GM12878 (cell line): ENCODE data around the gene GIMAP1. TPM values are rescaled to one million over a fixed set of nuclear protein-coding genes. Genes with fewer than 3 reads are reported as not detected.

Experiments
- ATAC-seq: fragments of 200-7000 bp; cut with Tn5 transposase; 3 replicates; pipeline ENCODE4 v1.9.1; 2020; ENCODE audit warnings: mild to moderate bottlenecking, moderate library complexity
- BruUV-seq: library from RNA; stranded (reverse); fragments of 400-500 nt; replicated peaks from 2 replicates; lab custom pipeline; 2021; lab: Mats Ljungman, UMichigan
- CTCF ChIA-PET: fragments of 300-600 bp; sonication (Branson Sonifier 250); formaldehyde crosslinking; extraction: SDS; loops from one replicate; lab custom pipeline; 2021; ENCODE audit warnings: inconsistent platforms; lab: Yijun Ruan, JAX
- POLR2A ChIA-PET: fragments of 350-600 bp; formaldehyde crosslinking; extraction: SDS; loops from one replicate; lab custom pipeline; 2021; ENCODE audit warnings: inconsistent platforms; lab: Charles Lee
- RAD21 ChIA-PET: fragments of 300-600 bp; sonication (Branson Sonifier 250); formaldehyde crosslinking; loops from one replicate; lab custom pipeline; 2023; ENCODE audit warnings: antibody characterized with exemption; ENCODE audit not compliant: unreplicated experiment; lab: Charles Lee
- SMC1A ChIA-PET: fragments of 300-600 bp; sonication (Branson Sonifier 250); formaldehyde crosslinking; loops from one replicate; lab custom pipeline; 2023; ENCODE audit not compliant: unreplicated experiment, uncharacterized antibody; lab: Charles Lee
- DNase-seq: peaks from one replicate; pipeline ENCODE4 v3.0.0-alpha.2; 2011; ENCODE audit warnings: low read depth, low spot score
- FAIRE-seq: peaks from 3 replicates; lab custom pipeline; 2011; peaks lifted over from hg19 to GRCh38; lab: Jason Lieb, UNC
- H2AFZ ChIP-seq: 2 replicates; pipeline ENCODE4 v1.6.0; 2011; ENCODE audit warnings: low read depth, low read length, control low read depth; ENCODE audit not compliant: control insufficient read depth
- H3K27ac ChIP-seq: 2 replicates; pipeline ENCODE4 v1.5.1; 2011; ENCODE audit warnings: control low read depth; ENCODE audit not compliant: control insufficient read depth, insufficient read depth
- H3K27me3 ChIP-seq, 2 experiments: replicated peaks in 1 of 2; 2 replicates each; pipeline versions ENCODE4 v1.6.0 to v1.6.1; 2011; ENCODE audit warnings: low read length in 1 of 2; ENCODE audit not compliant: control insufficient read depth in 2 of 2, insufficient read depth in 2 of 2
- H3K36me3 ChIP-seq, 2 experiments: 2 replicates each; pipeline ENCODE4 v1.5.1; 2011; ENCODE audit warnings: low read length in 1 of 2; ENCODE audit not compliant: control insufficient read depth in 2 of 2, insufficient read depth in 2 of 2
- H3K4me1 ChIP-seq: 2 replicates; pipeline ENCODE4 v1.6.1; 2011; ENCODE audit warnings: mild to moderate bottlenecking, low read length, moderate library complexity, mixed read lengths; ENCODE audit not compliant: control insufficient read depth, insufficient read depth
- H3K4me2 ChIP-seq: 2 replicates; pipeline ENCODE4 v1.6.0; 2011; ENCODE audit warnings: control low read depth; ENCODE audit not compliant: control insufficient read depth, insufficient read depth
- H3K4me3 ChIP-seq: fragments of 200-600 bp; sonication (generic); 2 replicates; pipeline ENCODE4 v1.5.1; 2016
- H3K79me2 ChIP-seq: 2 replicates; pipeline ENCODE4 v1.6.0; 2011; ENCODE audit warnings: low read length; ENCODE audit not compliant: control insufficient read depth, insufficient read depth
- H3K9ac ChIP-seq: 2 replicates; pipeline ENCODE4 v1.8.0; 2011; ENCODE audit warnings: low read length, control low read depth, mixed read lengths; ENCODE audit not compliant: control insufficient read depth, insufficient read depth
- H3K9me3 ChIP-seq: replicated peaks from 3 replicates; pipeline ENCODE4 v1.5.1; 2011; ENCODE audit warnings: mild to moderate bottlenecking, low read length; ENCODE audit not compliant: control insufficient read depth, insufficient read depth
- H4K20me1 ChIP-seq: 2 replicates; pipeline ENCODE4 v1.6.0; 2011; ENCODE audit not compliant: control insufficient read depth, insufficient read depth
- FOS ChIP-seq: IDR thresholded peaks from 3 replicates; pipeline ENCODE4 v1.6.1; 2011; ENCODE audit warnings: borderline replicate concordance; ENCODE audit not compliant: insufficient read length; ENCODE audit errors: extremely low read depth
- HCFC1 ChIP-seq: fragments of 150-350 bp; IDR thresholded peaks from 2 replicates; pipeline ENCODE4 v1.6.1; 2014; ENCODE audit warnings: low read length
- JUNB ChIP-seq: IDR thresholded peaks from 2 replicates; pipeline ENCODE4 v1.6.1; 2016; ENCODE audit warnings: antibody characterized with exemption, mild to moderate bottlenecking
- MXI1 ChIP-seq: fragments of 150-350 bp; IDR thresholded peaks from 2 replicates; pipeline ENCODE4 v1.6.1; 2011; ENCODE audit warnings: low read depth, mild to moderate bottlenecking, inconsistent platforms, low read length, improper control_type of control experiment
- NFYA ChIP-seq: IDR thresholded peaks from 2 replicates; pipeline ENCODE4 v1.6.1; 2011; ENCODE audit warnings: low read depth, mild to moderate bottlenecking, low read length, improper control_type of control experiment, borderline replicate concordance
- NR2C2 ChIP-seq: IDR thresholded peaks from 2 replicates; pipeline ENCODE4 v1.6.1; 2011; ENCODE audit warnings: borderline replicate concordance, low read depth; ENCODE audit not compliant: control insufficient read depth, insufficient read length
- RUNX3 ChIP-seq: IDR thresholded peaks from 2 replicates; pipeline ENCODE4 v1.6.1; 2012; ENCODE audit warnings: low read length, inconsistent platforms
- SREBF1 ChIP-seq: IDR thresholded peaks from 2 replicates; pipeline ENCODE4 v1.6.1; 2012; ENCODE audit warnings: mild to moderate bottlenecking, low read length
- TAF1 ChIP-seq: IDR thresholded peaks from 2 replicates; pipeline ENCODE4 v1.6.1; 2011; ENCODE audit warnings: mild to moderate bottlenecking, low read depth, low read length, borderline replicate concordance
- YBX1 ChIP-seq: fragments of 450-650 bp; IDR thresholded peaks from 2 replicates; pipeline ENCODE4 v1.6.1; 2016; ENCODE audit warnings: antibody characterized with exemption
- WGBS: methylation state at CpG from one replicate; pipeline ENCODE4 v1.1.6; 2016; ENCODE audit warnings: low lambda C conversion rate; ENCODE audit not compliant: insufficient replicate concordance, insufficient coverage; ENCODE audit errors: missing lambda C conversion rate; 5-methylcytosine and 5-hydroxymethylcytosine counted together
- in situ Hi-C: fragments of 300-500 bp; cut with MboI; formaldehyde crosslinking; loops from 9 replicates; pipeline ENCODE4 v1.14.3; 2018; ENCODE audit warnings: mixed read lengths
- intact Hi-C: fragments of 100-400 bp; cut with micrococcal nuclease; formaldehyde crosslinking; loops from one replicate; pipeline ENCODE4 v1.14.2; 2022; ENCODE audit not compliant: unreplicated experiment
- polyA plus RNA-seq, 11 experiments: library from polyadenylated mRNA; depleted of rRNA in 4 of 11; unstranded in 6 of 11; stranded (reverse) in 5 of 11; fragments of >200 nt; fragmentation: Nextera tagmentation in 4 of 11; fragmentation: Illumina TruSeq in 1 of 11; extraction: Ambion mirVana in 4 of 11; extraction: Trizol in 1 of 11; gene quantifications; 1 replicate in 1 of 11; 2 replicates in 10 of 11; pipeline versions ENCODE4 v1.2.1 to v1.2.3, GENCODE V29; 2011 to 2016; ENCODE audit warnings: inconsistent platforms in 2 of 11, missing spikeins in 2 of 11, low read depth in 1 of 11
- total RNA-seq, 4 experiments: library from RNA; depleted of rRNA in 3 of 4; stranded (reverse); fragments of >200 nt in 3 of 4; fragmentation: Illumina TruSeq in 1 of 4; extraction: Trizol in 1 of 4; gene quantifications; 2 replicates each; pipeline versions ENCODE4 v1.2.1 to v1.2.3, GENCODE V29; 2013 to 2021
- TF ChIP-seq, protein P1 (sequence below): IDR thresholded peaks from 2 replicates; pipeline ENCODE4 v1.6.1; 2011; ENCODE audit warnings: low read depth, low read length, improper control_type of control experiment, borderline replicate concordance
- TF ChIP-seq, protein P2 (sequence below): fragments of 450-650 bp; IDR thresholded peaks from 2 replicates; pipeline ENCODE4 v1.6.1; 2018; ENCODE audit warnings: mild to moderate bottlenecking, low read depth, moderate library complexity; ENCODE audit not compliant: partially characterized antibody

GIMAP1 gene
- total and polyA plus RNA-seq, 10 of the 15 experiments (the other 5 are each of a cell fraction or from before 2014, with no cell fraction given), result 0.16 to 1.9 (median 1.1) TPM

DNA sequence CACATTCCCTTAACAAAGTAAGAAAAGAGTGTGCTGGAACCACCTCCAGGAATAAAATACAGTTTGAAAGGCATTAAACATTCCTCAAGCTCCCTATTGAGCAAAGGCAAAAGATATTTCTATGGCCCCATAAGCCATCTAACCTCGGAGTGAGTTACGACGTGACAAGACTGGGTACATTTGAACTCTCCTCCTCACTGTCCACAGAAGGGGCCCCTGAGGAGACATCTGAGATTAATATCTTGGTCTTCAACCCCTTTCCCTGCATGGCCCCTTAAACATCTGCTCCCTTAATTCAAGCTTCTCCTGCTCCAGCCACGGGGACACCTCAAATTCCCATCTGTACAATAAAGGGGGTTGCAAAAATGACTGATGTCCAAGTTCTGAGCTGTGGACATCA, 526 bp downstream of the GIMAP1 start:
- H3K4me2 ChIP-seq, result peak overlapping the region; percentile 56
- TSS peak; percentile 62 for BruUV-seq
- POLR2A ChIA-PET, result no interaction called here
- intact Hi-C loops (no loop called here), in situ Hi-C loops (no loop called here)
- FAIRE-seq (no peak), DNase-seq (no peak), ATAC-seq (no peak)
- H4K20me1 ChIP-seq, result no peaks in the 10 kb centered on the region
- no peaks in the 10 kb centered on the region; the same call in 1 of the 3 replicates for H3K9me3 ChIP-seq
- peak overlapping the region; percentile 74 for H3K4me3 ChIP-seq
- H3K36me3 ChIP-seq, result peaks cover 0 to 1% of the 10 kb centered on the region in 2 experiments; a peak in 1 of 4 replicates
- WGBS, result 84% methylated on average over 4 of the region's 4 CpGs
- RAD21 ChIA-PET, result no interaction called here
- H3K4me1 ChIP-seq, result peaks cover 7% of the 10 kb centered on the region
- peak overlapping the region; percentile 70 for H2AFZ ChIP-seq
- CTCF ChIA-PET, result interaction anchor here (1.2 kb wide), 1 partner anchor 40 kb away, joined by 3 read pairs; no protein-coding TSS in a partner anchor
- SMC1A ChIA-PET, result interaction anchor here (1.8 kb wide), 1 partner anchor 48 kb away, joined by 7 read pairs; no protein-coding TSS in a partner anchor
- H3K9ac ChIP-seq, result peak overlapping the region; percentile 73
- peaks cover 8% of the 10 kb centered on the region for H3K79me2 ChIP-seq
- H3K27me3 ChIP-seq, result no peaks in the 10 kb centered on the region
- peak overlapping the region; percentile 37 for H3K27ac ChIP-seq
- TF ChIP-seq JUNB, result no peak
- TF ChIP-seq, protein P1, sequence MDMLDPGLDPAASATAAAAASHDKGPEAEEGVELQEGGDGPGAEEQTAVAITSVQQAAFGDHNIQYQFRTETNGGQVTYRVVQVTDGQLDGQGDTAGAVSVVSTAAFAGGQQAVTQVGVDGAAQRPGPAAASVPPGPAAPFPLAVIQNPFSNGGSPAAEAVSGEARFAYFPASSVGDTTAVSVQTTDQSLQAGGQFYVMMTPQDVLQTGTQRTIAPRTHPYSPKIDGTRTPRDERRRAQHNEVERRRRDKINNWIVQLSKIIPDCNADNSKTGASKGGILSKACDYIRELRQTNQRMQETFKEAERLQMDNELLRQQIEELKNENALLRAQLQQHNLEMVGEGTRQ, result no peak
- no peak for TF ChIP-seq HCFC1
- no peak for TF ChIP-seq TAF1
- no peak for TF ChIP-seq RUNX3
- no peak for TF ChIP-seq MXI1
- no peak for TF ChIP-seq FOS
- TF ChIP-seq NFYA, result no peak
- no peak for TF ChIP-seq YBX1
- TF ChIP-seq SREBF1, result no peak
- TF ChIP-seq NR2C2, result no peak
- TF ChIP-seq, protein P2, sequence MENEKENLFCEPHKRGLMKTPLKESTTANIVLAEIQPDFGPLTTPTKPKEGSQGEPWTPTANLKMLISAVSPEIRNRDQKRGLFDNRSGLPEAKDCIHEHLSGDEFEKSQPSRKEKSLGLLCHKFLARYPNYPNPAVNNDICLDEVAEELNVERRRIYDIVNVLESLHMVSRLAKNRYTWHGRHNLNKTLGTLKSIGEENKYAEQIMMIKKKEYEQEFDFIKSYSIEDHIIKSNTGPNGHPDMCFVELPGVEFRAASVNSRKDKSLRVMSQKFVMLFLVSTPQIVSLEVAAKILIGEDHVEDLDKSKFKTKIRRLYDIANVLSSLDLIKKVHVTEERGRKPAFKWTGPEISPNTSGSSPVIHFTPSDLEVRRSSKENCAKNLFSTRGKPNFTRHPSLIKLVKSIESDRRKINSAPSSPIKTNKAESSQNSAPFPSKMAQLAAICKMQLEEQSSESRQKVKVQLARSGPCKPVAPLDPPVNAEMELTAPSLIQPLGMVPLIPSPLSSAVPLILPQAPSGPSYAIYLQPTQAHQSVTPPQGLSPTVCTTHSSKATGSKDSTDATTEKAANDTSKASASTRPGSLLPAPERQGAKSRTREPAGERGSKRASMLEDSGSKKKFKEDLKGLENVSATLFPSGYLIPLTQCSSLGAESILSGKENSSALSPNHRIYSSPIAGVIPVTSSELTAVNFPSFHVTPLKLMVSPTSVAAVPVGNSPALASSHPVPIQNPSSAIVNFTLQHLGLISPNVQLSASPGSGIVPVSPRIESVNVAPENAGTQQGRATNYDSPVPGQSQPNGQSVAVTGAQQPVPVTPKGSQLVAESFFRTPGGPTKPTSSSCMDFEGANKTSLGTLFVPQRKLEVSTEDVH, result no peak
